ENCODE measurements around the gene SRSF11.

SRSF11 gene

GRCh38 chr1:70286453-70286852 lies 65.3 kb downstream of the SRSF11 start:
- Histone ChIP-seq H3K27me3 (ENCODE audit: insufficient read depth, low read length) (no peaks in the 10 kb centered on the region), H2BK120ac (ENCODE audit: insufficient read depth, low read length, poor library complexity) (no peak overlapping the region), H3K79me1 (ENCODE audit: low read length) (no peaks in the 10 kb centered on the region), H2AK5ac (ENCODE audit: low read length) (no peak overlapping the region), H3K4me1 (ENCODE audit: control insufficient read depth in 1 of 2, insufficient read depth in 2 of 2, low read length in 2 of 2) (no peaks in the 10 kb centered on the region), H3K4ac (ENCODE audit: low read depth, low read length) (no peak overlapping the region), H4K8ac (ENCODE audit: low read depth, low read length) (no peak overlapping the region), H4K91ac (ENCODE audit: low read depth, low read length) (no peak overlapping the region), H3K14ac (ENCODE audit: low read length) (no peak overlapping the region), H4K12ac (ENCODE audit: low read depth, low read length) (no peak overlapping the region), H3K9ac (ENCODE audit: low read length) (no peak overlapping the region), H3K4me2 (ENCODE audit: low read length) (no peak overlapping the region), H3K27ac (ENCODE audit: low read depth, low read length) (no peak overlapping the region), H3K4me3 (ENCODE audit: low read depth, low read length) (no peak overlapping the region), H3K79me2 (ENCODE audit: control insufficient read depth, insufficient read depth, low read length, poor library complexity) (no peaks in the 10 kb centered on the region), H3K23ac (ENCODE audit: low read length) (no peak overlapping the region), H2BK5ac (ENCODE audit: low read depth, low read length, poor library complexity) (no peak overlapping the region), H3K36me3 (ENCODE audit: control insufficient read depth in 1 of 2, insufficient read depth in 2 of 2, low read length in 2 of 2) (peaks cover 6 to 10% of the 10 kb centered on the region in 2 experiments), H2AFZ (ENCODE audit: insufficient read depth, low read length, poor library complexity) (no peak overlapping the region), H3K18ac (ENCODE audit: low read length) (no peak overlapping the region), H2BK12ac (ENCODE audit: low read length) (no peak overlapping the region), H3K9me3 (ENCODE audit: insufficient read depth, low read depth, low read length) (no peaks in the 10 kb centered on the region)
- DNase-seq = no peak
- WGBS (ENCODE audit: extremely low coverage, insufficient coverage, insufficient read length) = no CpG with 5 or more reads among the region's 5 CpGs

- H3K18ac ChIP-seq (ENCODE audit: low read length) = no peak overlapping the region
- peaks cover 6 to 13% of the 10 kb centered on the region in 2 experiments for H3K36me3 ChIP-seq (ENCODE audit: control insufficient read depth in 1 of 2, insufficient read depth in 2 of 2, low read length in 2 of 2)
- H3K27ac ChIP-seq (ENCODE audit: low read depth, low read length) = no peak overlapping the region
- no peak overlapping the region for H3K14ac ChIP-seq (ENCODE audit: low read length)
- H4K91ac ChIP-seq (ENCODE audit: low read depth, low read length) = no peak overlapping the region
- H3K79me1 ChIP-seq (ENCODE audit: low read length) = no peaks in the 10 kb centered on the region
- no peaks in the 10 kb centered on the region for H3K9me3 ChIP-seq (ENCODE audit: insufficient read depth, low read depth, low read length)
- H4K8ac ChIP-seq (ENCODE audit: low read depth, low read length) = no peak overlapping the region
- H3K4me3 ChIP-seq (ENCODE audit: low read depth, low read length) = no peak overlapping the region
- H3K4me1 ChIP-seq (ENCODE audit: control insufficient read depth in 1 of 2, insufficient read depth in 2 of 2, low read length in 2 of 2) = no peaks in the 10 kb centered on the region
- DNase-seq = no peak
- no peak overlapping the region for H3K4me2 ChIP-seq (ENCODE audit: low read length)
- no peak overlapping the region for H2BK120ac ChIP-seq (ENCODE audit: insufficient read depth, low read length, poor library complexity)
- no peak overlapping the region for H3K9ac ChIP-seq (ENCODE audit: low read length)
- H3K27me3 ChIP-seq (ENCODE audit: insufficient read depth, low read length) = no peaks in the 10 kb centered on the region
- H3K79me2 ChIP-seq (ENCODE audit: control insufficient read depth, insufficient read depth, low read length, poor library complexity) = no peaks in the 10 kb centered on the region
- no peak overlapping the region for H4K12ac ChIP-seq (ENCODE audit: low read depth, low read length)
- no peak overlapping the region for H2BK5ac ChIP-seq (ENCODE audit: low read depth, low read length, poor library complexity)
- H2AFZ ChIP-seq (ENCODE audit: insufficient read depth, low read length, poor library complexity) = no peak overlapping the region
- H3K23ac ChIP-seq (ENCODE audit: low read length) = no peak overlapping the region
- H2BK12ac ChIP-seq (ENCODE audit: low read length) = no peak overlapping the region
- no peak overlapping the region for H2AK5ac ChIP-seq (ENCODE audit: low read length)
- H3K4ac ChIP-seq (ENCODE audit: low read depth, low read length) = no peak overlapping the region
These were observed 67.0 kb downstream of the SRSF11 start for GRCh38 chr1:70288166-70288565.

DNA sequence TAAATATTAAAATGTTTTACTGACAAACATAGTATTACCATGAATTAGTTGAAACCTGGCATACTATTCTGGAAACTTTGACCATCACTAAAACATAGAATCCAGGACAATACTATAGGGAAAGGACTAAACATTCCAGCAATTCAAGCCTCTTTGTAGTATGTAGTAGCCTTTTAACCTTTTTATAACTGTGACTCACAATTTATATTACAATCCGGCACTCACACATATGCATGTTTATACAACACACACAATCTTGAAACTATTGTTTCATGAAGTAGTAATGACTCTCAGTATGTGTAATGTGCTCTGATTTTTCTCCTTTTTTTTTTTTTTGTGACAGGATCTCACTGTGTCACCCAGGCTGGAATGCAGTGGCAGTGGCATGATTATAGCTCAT lies 69.0 kb downstream of the SRSF11 start:
- H2BK5ac ChIP-seq (ENCODE audit: low read depth, low read length, poor library complexity) = no peak overlapping the region
- H3K27ac ChIP-seq (ENCODE audit: low read depth, low read length) = no peak overlapping the region
- H2AK5ac ChIP-seq (ENCODE audit: low read length) = no peak overlapping the region
- no peak overlapping the region for H3K4me3 ChIP-seq (ENCODE audit: low read depth, low read length)
- WGBS (ENCODE audit: extremely low coverage, insufficient coverage, insufficient read length) = no CpG with 5 or more reads among the region's 1 CpG
- peaks cover 6 to 14% of the 10 kb centered on the region in 2 experiments for H3K36me3 ChIP-seq (ENCODE audit: control insufficient read depth in 1 of 2, insufficient read depth in 2 of 2, low read length in 2 of 2)
- no peak overlapping the region for H3K14ac ChIP-seq (ENCODE audit: low read length)
- no peaks in the 10 kb centered on the region for H3K4me1 ChIP-seq (ENCODE audit: control insufficient read depth in 1 of 2, insufficient read depth in 2 of 2, low read length in 2 of 2)
- no peak overlapping the region for H3K18ac ChIP-seq (ENCODE audit: low read length)
- H2BK120ac ChIP-seq (ENCODE audit: insufficient read depth, low read length, poor library complexity) = no peak overlapping the region
- no peaks in the 10 kb centered on the region for H3K79me2 ChIP-seq (ENCODE audit: control insufficient read depth, insufficient read depth, low read length, poor library complexity)
- no peaks in the 10 kb centered on the region for H3K27me3 ChIP-seq (ENCODE audit: insufficient read depth, low read length)
- no peak overlapping the region for H4K12ac ChIP-seq (ENCODE audit: low read depth, low read length)
- H3K79me1 ChIP-seq (ENCODE audit: low read length) = no peaks in the 10 kb centered on the region
- no peak overlapping the region for H4K8ac ChIP-seq (ENCODE audit: low read depth, low read length)
- H3K4me2 ChIP-seq (ENCODE audit: low read length) = no peak overlapping the region
- DNase-seq = no peak
- no peak overlapping the region for H3K9ac ChIP-seq (ENCODE audit: low read length)
- no peak overlapping the region for H2BK12ac ChIP-seq (ENCODE audit: low read length)
- H4K91ac ChIP-seq (ENCODE audit: low read depth, low read length) = no peak overlapping the region
- H2AFZ ChIP-seq (ENCODE audit: insufficient read depth, low read length, poor library complexity) = no peak overlapping the region
- no peak overlapping the region for H3K4ac ChIP-seq (ENCODE audit: low read depth, low read length)
- H3K23ac ChIP-seq (ENCODE audit: low read length) = no peak overlapping the region
- no peaks in the 10 kb centered on the region for H3K9me3 ChIP-seq (ENCODE audit: insufficient read depth, low read depth, low read length)

GRCh38 chr1:70293186-70293843 lies 72.1 kb downstream of the SRSF11 start:
- H3K23ac ChIP-seq (ENCODE audit: low read length) = no peak overlapping the region
- H3K9me3 ChIP-seq (ENCODE audit: insufficient read depth, low read depth, low read length) = no peaks in the 10 kb centered on the region
- no peak overlapping the region for H4K12ac ChIP-seq (ENCODE audit: low read depth, low read length)
- no peak overlapping the region for H2BK5ac ChIP-seq (ENCODE audit: low read depth, low read length, poor library complexity)
- no peak overlapping the region for H2BK12ac ChIP-seq (ENCODE audit: low read length)
- no peak overlapping the region for H3K4ac ChIP-seq (ENCODE audit: low read depth, low read length)
- no peak for DNase-seq
- no peak overlapping the region for H2BK120ac ChIP-seq (ENCODE audit: insufficient read depth, low read length, poor library complexity)
- no peaks in the 10 kb centered on the region for H3K27me3 ChIP-seq (ENCODE audit: insufficient read depth, low read length)
- no peaks in the 10 kb centered on the region for H3K79me1 ChIP-seq (ENCODE audit: low read length)
- peaks cover 3 to 13% of the 10 kb centered on the region in 2 experiments for H3K36me3 ChIP-seq (ENCODE audit: control insufficient read depth in 1 of 2, insufficient read depth in 2 of 2, low read length in 2 of 2)
- H4K8ac ChIP-seq (ENCODE audit: low read depth, low read length) = no peak overlapping the region
- H2AK5ac ChIP-seq (ENCODE audit: low read length) = no peak overlapping the region
- H3K18ac ChIP-seq (ENCODE audit: low read length) = no peak overlapping the region
- H3K14ac ChIP-seq (ENCODE audit: low read length) = no peak overlapping the region
- H4K91ac ChIP-seq (ENCODE audit: low read depth, low read length) = no peak overlapping the region
- no peaks in the 10 kb centered on the region for H3K4me1 ChIP-seq (ENCODE audit: control insufficient read depth in 1 of 2, insufficient read depth in 2 of 2, low read length in 2 of 2)
- no peak overlapping the region for H3K4me3 ChIP-seq (ENCODE audit: low read depth, low read length)
- no peak overlapping the region for H2AFZ ChIP-seq (ENCODE audit: insufficient read depth, low read length, poor library complexity)
- no peak overlapping the region for H3K9ac ChIP-seq (ENCODE audit: low read length)
- H3K79me2 ChIP-seq (ENCODE audit: control insufficient read depth, insufficient read depth, low read length, poor library complexity) = no peaks in the 10 kb centered on the region
- H3K27ac ChIP-seq (ENCODE audit: low read depth, low read length) = no peak overlapping the region
- H3K4me2 ChIP-seq (ENCODE audit: low read length) = no peak overlapping the region

All from trophoblast cell (in vitro differentiated cells and primary cell).